K562 (cell line): Measurements from ENCODE around the gene PARD3B. TPM values are rescaled to one million over a fixed set of nuclear protein-coding genes. Genes with fewer than 3 reads are reported as not detected.

Experiments used
- ATAC-seq: fragments of 200-7000 bp; cut with Tn5 transposase; 3 replicates; pipeline ENCODE4 v1.9.1; 2020; ENCODE audit warnings: moderate library complexity
- BruUV-seq: library from RNA; stranded (reverse); fragments of 400-500 nt; replicated peaks from 2 replicates; lab custom pipeline; 2021; lab: Mats Ljungman, UMichigan
- CTCF ChIA-PET: fragments of 300-600 bp; formaldehyde crosslinking; extraction: SDS; loops from one replicate; lab custom pipeline; 2021; ENCODE audit warnings: low intra/inter-chr PET ratio; lab: Yijun Ruan, JAX
- POLR2A ChIA-PET: fragments of 300-600, 350-650 bp; sonication (Branson Sonifier 250); formaldehyde crosslinking; extraction: SDS; loops from one replicate; lab custom pipeline; 2021; ENCODE audit warnings: antibody characterized with exemption, inconsistent platforms; lab: Yijun Ruan, JAX
- DNase-seq, 4 experiments: peaks; one replicate each; pipeline versions ENCODE4 v3.0.0 to v3.0.0-alpha.2; 2011 to 2018; ENCODE audit warnings: low spot score in 3 of 4, mixed read lengths in 3 of 4; ENCODE audit errors: extremely low read depth in 1 of 4
- FAIRE-seq: peaks from 2 replicates; lab custom pipeline; 2011; peaks lifted over from hg19 to GRCh38; lab: Jason Lieb, UNC
- H2AFZ ChIP-seq: 2 replicates; pipeline ENCODE4 v1.6.0; 2011; ENCODE audit warnings: low read depth, low read length, control low read depth, inconsistent platforms
- H3K27ac ChIP-seq: fragments of 200-600 bp; 3 replicates; pipeline ENCODE4 v1.8.0; 2011; ENCODE audit warnings: low read depth, mild to moderate bottlenecking, control low read depth, inconsistent platforms, low read length, moderate library complexity, mixed read lengths; ENCODE audit errors: extremely low read depth
- H3K27me3 ChIP-seq, 2 experiments: fragments of 300-600 bp in 1 of 2; 2 replicates in 1 of 2; 3 replicates in 1 of 2; pipeline versions ENCODE4 v1.6.0 to v1.8.0; 2011; ENCODE audit warnings: inconsistent platforms in 2 of 2, low read length in 2 of 2, mild to moderate bottlenecking in 1 of 2, mixed read lengths in 1 of 2, moderate library complexity in 1 of 2; ENCODE audit not compliant: control insufficient read depth in 2 of 2, insufficient read depth in 2 of 2
- H3K36me3 ChIP-seq: fragments of 300-600 bp; 3 replicates; pipeline ENCODE4 v1.8.0; 2011; ENCODE audit warnings: mild to moderate bottlenecking, low read length, inconsistent platforms; ENCODE audit not compliant: control insufficient read depth, insufficient read depth
- H3K4me1 ChIP-seq, 2 experiments: fragments of 200-600 bp in 1 of 2; replicated peaks in 1 of 2; 2 replicates in 1 of 2; 3 replicates in 1 of 2; pipeline versions ENCODE4 v1.5.1 to v1.8.0; 2011; ENCODE audit warnings: inconsistent platforms in 2 of 2, low read length in 2 of 2, mild to moderate bottlenecking in 1 of 2, mixed read lengths in 1 of 2, moderate library complexity in 1 of 2; ENCODE audit not compliant: control insufficient read depth in 2 of 2, insufficient read depth in 2 of 2
- H3K4me2 ChIP-seq: 2 replicates; pipeline ENCODE4 v1.6.1; 2011; ENCODE audit warnings: low read length, control low read depth, inconsistent platforms, mixed read lengths; ENCODE audit not compliant: insufficient read depth
- H3K4me3 ChIP-seq: fragments of 200-600 bp; sonication (generic), shearing (Covaris generic); 2 replicates; pipeline ENCODE4 v1.5.1; 2016; ENCODE audit warnings: control low read depth, inconsistent platforms
- H3K79me2 ChIP-seq: fragments of 200-600 bp; 3 replicates; pipeline ENCODE4 v1.8.0; 2011; ENCODE audit warnings: low read length, inconsistent platforms; ENCODE audit not compliant: control insufficient read depth, insufficient read depth
- H3K9ac ChIP-seq, 2 experiments: 2 replicates each; pipeline versions ENCODE4 v1.6.0 to v1.6.1; 2011; ENCODE audit warnings: low read depth in 2 of 2, low read length in 2 of 2, control low read depth in 1 of 2, inconsistent platforms in 1 of 2, mild to moderate bottlenecking in 1 of 2, mixed read lengths in 1 of 2; ENCODE audit not compliant: insufficient read depth in 1 of 2
- H3K9me1 ChIP-seq: one replicate; pipeline ENCODE4 v1.6.0; 2011; ENCODE audit warnings: inconsistent platforms, mild to moderate bottlenecking, low read length, moderate library complexity; ENCODE audit not compliant: control insufficient read depth, insufficient read depth
- H3K9me3 ChIP-seq: replicated peaks from 2 replicates; pipeline ENCODE4 v1.5.1; 2011; ENCODE audit warnings: low read depth, low read length, inconsistent platforms; ENCODE audit not compliant: control insufficient read depth, insufficient read depth
- H4K20me1 ChIP-seq: replicated peaks from 2 replicates; pipeline ENCODE4 v1.6.1; 2011; ENCODE audit warnings: low read length, inconsistent platforms, mixed read lengths; ENCODE audit not compliant: control insufficient read depth, insufficient read depth
- NCOA6 ChIP-seq: fragments of 450-650 bp; IDR thresholded peaks from 2 replicates; pipeline ENCODE4 v1.6.1; 2017; ENCODE audit warnings: mild to moderate bottlenecking
- SIX5 ChIP-seq, 2 experiments: IDR thresholded peaks; 2 replicates each; pipeline ENCODE4 v1.6.1; 2011; ENCODE audit warnings: low read length in 2 of 2, borderline replicate concordance in 1 of 2, low read depth in 1 of 2, mild to moderate bottlenecking in 1 of 2, moderate library complexity in 1 of 2; ENCODE audit not compliant: insufficient read depth in 1 of 2
- YBX1 ChIP-seq: fragments of 450-650 bp; IDR thresholded peaks from 2 replicates; pipeline ENCODE4 v1.7.1; 2016; ENCODE audit warnings: mild to moderate bottlenecking
- ZEB2 ChIP-seq: fragments of 450-650 bp; IDR thresholded peaks from 2 replicates; pipeline ENCODE4 v1.6.1; 2016
- ZFP1 ChIP-seq: fragments of 450-650 bp; formaldehyde crosslinking; IDR thresholded peaks from 2 replicates; pipeline ENCODE4 v1.4.0; 2020; ENCODE audit warnings: mild to moderate bottlenecking, mixed read lengths
- ZNF436 ChIP-seq: fragments of 250-450, 450-650 bp; sonication (Bioruptor Pico); formaldehyde crosslinking; IDR thresholded peaks from 2 replicates; pipeline ENCODE4 v1.7.0; 2020; ENCODE audit warnings: mild to moderate bottlenecking
- WGBS: fragments of 100-300 bp; shearing (Covaris generic); methylation state at CpG from one replicate; pipeline ENCODE4 v1.1.6; 2016; ENCODE audit warnings: low coverage, mixed read lengths; ENCODE audit not compliant: insufficient coverage; ENCODE audit errors: missing lambda C conversion rate; 5-methylcytosine and 5-hydroxymethylcytosine counted together
- in situ Hi-C: fragments of 300-500 bp; cut with MboI; formaldehyde crosslinking; loops from 4 replicates; pipeline ENCODE4 v1.15.0; 2018; ENCODE audit warnings: inconsistent platforms, mixed read lengths
- intact Hi-C: fragments of 100-400 bp; cut with micrococcal nuclease; formaldehyde crosslinking; loops from 2 replicates; pipeline ENCODE4 v1.14.2; 2022
- polyA plus RNA-seq, 8 experiments: library from polyadenylated mRNA; depleted of rRNA in 4 of 8; stranded (reverse) in 5 of 8; unstranded in 3 of 8; fragments of >200 nt; fragmentation: Nextera tagmentation in 2 of 8; fragmentation: Illumina TruSeq in 1 of 8; extraction: Ambion mirVana in 2 of 8; extraction: Trizol in 1 of 8; gene quantifications; 2 replicates each; pipeline versions ENCODE4 v1.2.1 to v1.2.3, GENCODE V29; 2011 to 2014; ENCODE audit warnings: inconsistent platforms in 1 of 8, missing spikeins in 1 of 8
- total RNA-seq, 7 experiments: library from RNA; depleted of rRNA in 6 of 7; stranded (reverse); fragments of >200 nt in 6 of 7; fragmentation: Illumina TruSeq in 2 of 7; extraction: Trizol in 2 of 7; gene quantifications; 2 replicates each; pipeline versions ENCODE4 v1.2.1 to v1.2.3, GENCODE V29; 2011 to 2021; ENCODE audit warnings: low replicate concordance in 1 of 7
- TF ChIP-seq, protein P1 (sequence below): fragments of 250-450 bp; sonication (Bioruptor Pico); IDR thresholded peaks from 2 replicates; pipeline ENCODE4 v1.4.0; 2020; ENCODE audit warnings: mild to moderate bottlenecking, moderate library complexity
- TF ChIP-seq, protein P2 (sequence below): fragments of 450-650 bp; IDR thresholded peaks from 2 replicates; pipeline ENCODE4 v1.7.0; 2016; ENCODE audit warnings: borderline replicate concordance

The PARD3B gene
- total and polyA plus RNA-seq, 9 of the 15 experiments (the other 6 are each of a cell fraction or from before 2014, with no cell fraction given) = 0.15 to 3.0 (median 1.1) TPM

DNA sequence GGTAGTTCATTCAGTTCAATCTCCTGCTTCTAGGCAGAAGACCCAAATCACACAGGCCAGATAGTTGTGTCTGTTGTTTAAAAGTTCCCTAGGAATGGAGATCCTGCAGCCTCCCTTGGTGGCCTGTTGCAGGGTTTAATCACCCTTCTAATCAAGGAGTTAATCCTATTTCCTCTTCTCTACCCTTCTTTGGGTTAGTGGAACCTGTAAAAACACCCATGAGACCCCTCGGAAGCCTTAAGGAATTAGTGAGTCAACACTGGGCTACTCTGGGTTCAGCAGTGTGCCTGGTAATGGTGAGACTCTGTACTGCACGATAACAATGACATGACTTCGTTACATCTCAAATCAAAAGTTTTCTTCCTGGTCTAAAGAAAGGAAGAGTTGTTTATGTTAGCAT is 919.4 kb downstream of the PARD3B start (continued):
- no peak for TF ChIP-seq ZFP1 (CRISPR knock-in tag)
- TF ChIP-seq NCOA6 = no peak
- TF ChIP-seq, protein P1, sequence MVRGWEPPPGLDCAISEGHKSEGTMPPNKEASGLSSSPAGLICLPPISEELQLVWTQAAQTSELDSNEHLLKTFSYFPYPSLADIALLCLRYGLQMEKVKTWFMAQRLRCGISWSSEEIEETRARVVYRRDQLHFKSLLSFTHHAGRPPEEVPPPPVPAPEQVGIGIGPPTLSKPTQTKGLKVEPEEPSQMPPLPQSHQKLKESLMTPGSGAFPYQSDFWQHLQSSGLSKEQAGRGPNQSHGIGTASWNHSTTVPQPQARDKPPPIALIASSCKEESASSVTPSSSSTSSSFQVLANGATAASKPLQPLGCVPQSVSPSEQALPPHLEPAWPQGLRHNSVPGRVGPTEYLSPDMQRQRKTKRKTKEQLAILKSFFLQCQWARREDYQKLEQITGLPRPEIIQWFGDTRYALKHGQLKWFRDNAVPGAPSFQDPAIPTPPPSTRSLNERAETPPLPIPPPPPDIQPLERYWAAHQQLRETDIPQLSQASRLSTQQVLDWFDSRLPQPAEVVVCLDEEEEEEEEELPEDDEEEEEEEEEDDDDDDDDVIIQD (CRISPR knock-in tag) = no peak

DNA sequence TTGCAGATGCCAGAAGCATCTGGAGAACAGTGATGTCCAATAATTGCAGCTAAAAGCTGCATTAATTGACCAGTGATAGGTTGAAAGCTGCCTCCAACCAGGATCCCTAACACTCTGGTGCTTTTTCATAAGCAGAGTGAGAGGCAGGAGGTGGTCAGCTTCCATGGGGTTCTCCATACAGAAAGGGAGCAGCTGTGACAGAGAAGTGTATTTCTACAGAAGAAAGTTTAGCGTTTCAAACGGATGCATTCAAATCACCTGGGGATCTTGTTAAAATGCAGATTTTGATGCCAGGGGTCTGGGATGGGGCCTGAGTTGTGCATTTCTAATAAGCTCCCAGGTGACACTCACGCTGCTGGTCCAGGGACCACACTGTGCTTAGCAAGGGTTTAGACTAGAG is 920.5 kb downstream of the PARD3B start:
- Histone ChIP-seq H3K9me1 (no peaks in the 10 kb centered on the region), H4K20me1 (no peaks in the 10 kb centered on the region), H3K9ac (no peak overlapping the region), H2AFZ (no peak overlapping the region), H3K4me2 (no peak overlapping the region), H3K79me2 (no peaks in the 10 kb centered on the region), H3K4me1 (no peaks in the 10 kb centered on the region), H3K27ac (no peak overlapping the region), H3K27me3 (no peaks in the 10 kb centered on the region), H3K4me3 (no peak overlapping the region), H3K9me3 (no peaks in the 10 kb centered on the region), H3K36me3 (no peaks in the 10 kb centered on the region)
- no TSS peak for BruUV-seq
- in situ Hi-C loops = no loop called here
- 0% methylated on average over 3 of the region's 3 CpGs for WGBS
- POLR2A ChIA-PET = no interaction called here
- FAIRE-seq = no peak
- TF ChIP-seq SIX5 (IDR thresholded peaks at IDR 0.05; ENCODE audit: borderline replicate concordance in 1 of 2, insufficient read depth in 1 of 2, low read depth in 1 of 2, low read length in 2 of 2) = no peak
- no peak for TF ChIP-seq ZEB2
- TF ChIP-seq, protein P2, sequence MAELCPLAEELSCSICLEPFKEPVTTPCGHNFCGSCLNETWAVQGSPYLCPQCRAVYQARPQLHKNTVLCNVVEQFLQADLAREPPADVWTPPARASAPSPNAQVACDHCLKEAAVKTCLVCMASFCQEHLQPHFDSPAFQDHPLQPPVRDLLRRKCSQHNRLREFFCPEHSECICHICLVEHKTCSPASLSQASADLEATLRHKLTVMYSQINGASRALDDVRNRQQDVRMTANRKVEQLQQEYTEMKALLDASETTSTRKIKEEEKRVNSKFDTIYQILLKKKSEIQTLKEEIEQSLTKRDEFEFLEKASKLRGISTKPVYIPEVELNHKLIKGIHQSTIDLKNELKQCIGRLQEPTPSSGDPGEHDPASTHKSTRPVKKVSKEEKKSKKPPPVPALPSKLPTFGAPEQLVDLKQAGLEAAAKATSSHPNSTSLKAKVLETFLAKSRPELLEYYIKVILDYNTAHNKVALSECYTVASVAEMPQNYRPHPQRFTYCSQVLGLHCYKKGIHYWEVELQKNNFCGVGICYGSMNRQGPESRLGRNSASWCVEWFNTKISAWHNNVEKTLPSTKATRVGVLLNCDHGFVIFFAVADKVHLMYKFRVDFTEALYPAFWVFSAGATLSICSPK = no peak
- no peak for TF ChIP-seq YBX1
- no peak for TF ChIP-seq ZNF436 (CRISPR knock-in tag)
- intact Hi-C loops = no loop called here
- no peak for ATAC-seq
- CTCF ChIA-PET = no interaction called here
- DNase-seq = no peak
